Prostate gland (tissue), 2 donors: Measurements from ENCODE around the gene ZNRF3.

ENCODE experiments used
- POLR2A ChIP-seq: fragments of 450-650 bp; IDR thresholded peaks from one replicate; pipeline ENCODE4 v1.6.1; 2016; ENCODE audit warnings: antibody characterized with exemption, mild to moderate bottlenecking
- POLR2AphosphoS5 ChIP-seq: sonication (generic); formaldehyde crosslinking; IDR thresholded peaks from one replicate; pipeline ENCODE4 v1.6.1; 2017; ENCODE audit warnings: antibody characterized with exemption
- TF ChIP-seq, protein P1 (sequence below), 4 experiments: fragments of 200-600 bp in 2 of 4; fragments of 450-650 bp in 2 of 4; sonication (generic) in 2 of 4; IDR thresholded peaks; 1 replicate in 3 of 4; 2 replicates in 1 of 4; pipeline ENCODE4 v1.5.1; 2016 to 2019; ENCODE audit warnings: antibody characterized with exemption in 4 of 4, mild to moderate bottlenecking in 2 of 4, moderate library complexity in 2 of 4

DNA sequence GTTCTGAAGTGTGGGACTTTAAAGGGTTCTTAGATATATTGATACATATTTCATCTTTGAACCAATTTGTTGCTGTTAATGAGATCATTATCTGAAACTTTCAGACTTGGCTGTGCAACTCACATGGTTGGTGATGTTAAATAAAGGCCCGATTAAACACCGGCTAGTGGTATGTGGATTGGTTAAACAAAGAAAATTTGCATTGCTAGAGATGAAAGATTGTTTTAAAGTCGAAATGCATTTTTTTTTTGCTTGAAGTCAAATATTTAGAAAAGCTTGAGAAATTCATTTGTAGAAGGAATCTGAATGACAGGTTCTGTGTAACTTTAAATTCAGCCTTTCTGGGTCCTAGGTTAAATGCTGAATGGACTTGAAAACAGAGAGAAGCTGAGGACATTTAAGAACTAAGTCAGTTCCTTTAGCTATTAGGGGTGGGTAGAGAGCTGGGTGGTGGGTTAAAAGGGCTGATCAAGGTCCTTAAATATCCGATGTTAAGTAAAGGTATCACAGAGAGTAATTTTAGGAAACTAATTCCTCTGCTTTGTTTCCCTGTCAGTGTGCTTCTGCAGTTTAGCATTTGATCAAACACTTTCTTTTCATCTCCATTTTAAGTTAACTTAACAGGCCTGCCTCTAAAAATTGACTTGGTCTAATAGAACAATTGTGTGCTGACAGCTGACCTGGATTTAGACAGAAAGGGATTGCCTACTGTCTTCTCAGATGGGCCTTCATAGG, 4.5 kb downstream of the ZNRF3 start:
- TF ChIP-seq POLR2AphosphoS5, result no peak
- TF ChIP-seq, protein P1, sequence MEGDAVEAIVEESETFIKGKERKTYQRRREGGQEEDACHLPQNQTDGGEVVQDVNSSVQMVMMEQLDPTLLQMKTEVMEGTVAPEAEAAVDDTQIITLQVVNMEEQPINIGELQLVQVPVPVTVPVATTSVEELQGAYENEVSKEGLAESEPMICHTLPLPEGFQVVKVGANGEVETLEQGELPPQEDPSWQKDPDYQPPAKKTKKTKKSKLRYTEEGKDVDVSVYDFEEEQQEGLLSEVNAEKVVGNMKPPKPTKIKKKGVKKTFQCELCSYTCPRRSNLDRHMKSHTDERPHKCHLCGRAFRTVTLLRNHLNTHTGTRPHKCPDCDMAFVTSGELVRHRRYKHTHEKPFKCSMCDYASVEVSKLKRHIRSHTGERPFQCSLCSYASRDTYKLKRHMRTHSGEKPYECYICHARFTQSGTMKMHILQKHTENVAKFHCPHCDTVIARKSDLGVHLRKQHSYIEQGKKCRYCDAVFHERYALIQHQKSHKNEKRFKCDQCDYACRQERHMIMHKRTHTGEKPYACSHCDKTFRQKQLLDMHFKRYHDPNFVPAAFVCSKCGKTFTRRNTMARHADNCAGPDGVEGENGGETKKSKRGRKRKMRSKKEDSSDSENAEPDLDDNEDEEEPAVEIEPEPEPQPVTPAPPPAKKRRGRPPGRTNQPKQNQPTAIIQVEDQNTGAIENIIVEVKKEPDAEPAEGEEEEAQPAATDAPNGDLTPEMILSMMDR (IDR thresholded peaks at IDR 0.05), result no peak
- TF ChIP-seq POLR2A, result no peak
